Measurements from ENCODE around the gene NRTN.

NRTN gene

GRCh38 chr19:5789886-5790558 is 14.8 kb upstream of the NRTN start:
- in situ Hi-C loops (cut with HindIII; ENCODE audit: low sequenced_read_pairs): no loop called here

GRCh38 chr19:5790559-5791520 is 14.0 kb upstream of the NRTN start, which contains the start of gene DUS3L:
DUS3L (minus strand) TSS chr19:5791163; CDS start chr19:5791141, 22 bp downstream.
- in situ Hi-C loops (cut with HindIII; ENCODE audit: low sequenced_read_pairs): no loop called here

GRCh38 chr19:5792224-5792623 is 12.6 kb upstream of the NRTN start:
- in situ Hi-C loops (cut with HindIII; ENCODE audit: low sequenced_read_pairs): no loop called here

DNA sequence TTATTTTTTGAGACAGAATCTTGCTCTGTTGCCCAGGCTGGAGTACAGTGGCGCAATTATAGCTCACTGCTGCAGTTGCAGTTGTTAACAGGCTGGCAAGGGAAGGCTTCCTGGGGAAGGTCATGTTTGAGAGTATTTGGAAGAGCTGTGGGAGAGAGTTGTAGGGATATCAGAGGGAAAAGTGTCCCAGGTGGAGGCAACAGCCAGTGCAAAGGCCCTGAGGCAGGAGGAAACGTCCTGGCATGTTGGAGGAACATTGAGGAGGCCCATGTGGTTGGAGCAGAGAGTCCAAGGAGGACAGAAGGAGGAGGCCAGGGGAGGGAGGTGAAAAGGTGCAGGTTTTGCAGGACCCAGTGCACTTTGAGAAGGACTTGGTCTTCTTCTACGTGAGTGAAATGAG is 11.7 kb upstream of the NRTN start:
- in situ Hi-C loops (cut with HindIII; ENCODE audit: low sequenced_read_pairs): no loop called here

DNA sequence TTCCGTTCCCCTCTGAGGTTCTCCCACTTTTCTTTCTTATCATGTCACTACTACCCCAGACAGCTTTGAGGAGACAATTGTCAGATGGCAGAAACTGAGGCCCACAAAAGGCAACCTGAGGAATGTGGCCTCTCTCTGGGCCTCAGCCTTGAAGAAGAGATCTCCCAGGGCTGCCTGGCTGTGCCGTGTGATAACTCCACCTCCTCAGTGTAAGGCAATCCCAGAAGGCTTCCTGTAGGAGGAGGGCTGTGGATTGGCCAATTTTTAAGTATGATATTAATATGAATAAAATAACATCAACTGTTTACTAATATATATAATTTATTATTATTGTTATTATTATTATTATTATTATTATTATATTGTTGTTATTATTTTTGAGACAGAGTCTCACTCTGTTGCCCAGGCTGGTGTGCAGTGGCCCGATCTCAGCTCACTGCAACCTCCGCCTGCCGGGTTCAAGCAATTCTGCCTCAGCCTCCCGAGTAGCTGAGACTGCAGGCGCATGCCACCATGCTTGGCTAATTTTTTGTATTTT is 9.4 kb upstream of the NRTN start:
- in situ Hi-C loops (cut with HindIII; ENCODE audit: low sequenced_read_pairs): no loop called here

DNA sequence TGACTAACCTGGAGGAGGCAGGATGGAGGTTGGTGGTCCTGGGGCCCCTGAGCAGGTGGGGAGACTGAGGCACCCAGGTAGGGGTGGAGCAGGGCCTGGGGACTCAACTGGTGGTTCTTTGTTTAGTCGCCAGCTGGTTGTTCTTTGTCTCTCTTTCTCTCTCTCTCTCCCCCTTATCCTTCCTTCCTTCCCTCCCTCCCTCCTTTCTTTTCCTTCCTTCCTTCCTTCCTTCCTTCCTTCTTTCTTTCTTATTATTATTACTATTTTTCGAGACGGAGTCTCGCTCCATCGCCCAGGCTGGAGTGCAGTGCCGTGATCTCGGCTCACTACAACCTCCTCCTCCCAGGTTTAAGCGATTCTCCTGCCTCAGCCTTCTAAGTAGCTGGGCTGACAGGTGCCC is 6.6 kb upstream of the NRTN start:
- in situ Hi-C loops (cut with HindIII; ENCODE audit: low sequenced_read_pairs): no loop called here

GRCh38 chr19:5799247-5800241 is 5.3 kb upstream of the NRTN start:
- in situ Hi-C loops (cut with HindIII; ENCODE audit: low sequenced_read_pairs): no loop called here

DNA sequence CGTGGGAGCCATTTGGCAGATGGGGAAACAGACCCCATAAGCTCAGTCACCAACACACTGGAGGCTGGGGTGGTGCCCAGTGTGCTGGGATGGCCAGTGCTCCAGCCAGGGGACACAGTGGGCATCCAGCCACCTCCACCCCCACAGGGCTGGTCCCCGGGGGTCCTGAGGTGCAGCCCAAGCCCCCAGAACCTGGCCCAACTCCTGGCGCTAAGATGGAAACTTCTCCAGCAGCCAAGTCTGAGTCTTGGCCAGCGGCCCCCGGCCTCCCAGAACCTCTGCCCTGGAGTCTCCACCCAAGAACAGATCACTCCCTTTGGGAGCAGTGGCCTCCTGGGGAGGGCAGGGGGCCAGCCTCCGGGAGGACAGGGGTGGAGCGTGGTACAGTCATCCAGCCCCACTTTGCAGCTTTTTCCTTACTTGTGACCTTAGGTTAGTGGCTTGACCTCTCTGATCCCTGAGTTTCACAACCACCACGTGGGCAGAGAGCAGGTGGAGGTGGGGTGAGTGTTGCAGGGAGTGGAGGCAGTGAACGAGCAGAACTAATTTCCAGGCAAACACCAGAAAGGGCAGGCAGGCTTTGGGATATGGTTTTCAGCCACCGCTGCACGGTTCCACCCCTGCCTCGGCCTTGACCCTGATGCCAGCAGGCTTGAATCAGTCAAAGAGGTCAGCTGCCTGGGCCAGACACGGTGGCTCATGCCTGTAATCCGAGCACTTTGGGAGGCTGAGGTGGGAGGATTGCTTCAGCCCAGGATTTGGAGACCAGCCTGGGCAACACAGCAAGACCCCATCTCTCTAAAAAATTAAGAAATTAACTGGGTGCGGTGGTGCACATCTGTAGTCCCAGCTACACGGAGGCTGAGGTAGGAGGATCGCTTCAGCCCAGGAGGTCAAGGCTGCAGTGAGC is 4.3 kb upstream of the NRTN start:
- in situ Hi-C loops (cut with HindIII; ENCODE audit: low sequenced_read_pairs): no loop called here

GRCh38 chr19:5801796-5802619 is 2.9 kb upstream of the NRTN start:
- in situ Hi-C loops (cut with HindIII; ENCODE audit: low sequenced_read_pairs): no loop called here

DNA sequence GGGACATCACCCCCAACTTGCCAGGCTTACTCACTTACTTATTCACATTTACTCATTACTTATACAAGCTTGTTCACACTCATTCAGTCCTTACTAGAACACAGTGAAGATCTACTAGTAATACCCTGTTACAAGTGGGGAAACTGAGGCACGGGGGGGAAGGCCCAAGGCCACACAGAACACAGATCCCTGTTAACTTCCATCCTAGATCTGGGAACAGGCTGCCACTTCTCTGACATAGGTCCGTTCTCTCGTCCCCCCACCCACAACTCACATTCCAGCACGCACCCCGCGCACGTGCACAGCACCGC is 1.5 kb upstream of the NRTN start:
- in situ Hi-C loops (cut with HindIII; ENCODE audit: low sequenced_read_pairs): no loop called here

DNA sequence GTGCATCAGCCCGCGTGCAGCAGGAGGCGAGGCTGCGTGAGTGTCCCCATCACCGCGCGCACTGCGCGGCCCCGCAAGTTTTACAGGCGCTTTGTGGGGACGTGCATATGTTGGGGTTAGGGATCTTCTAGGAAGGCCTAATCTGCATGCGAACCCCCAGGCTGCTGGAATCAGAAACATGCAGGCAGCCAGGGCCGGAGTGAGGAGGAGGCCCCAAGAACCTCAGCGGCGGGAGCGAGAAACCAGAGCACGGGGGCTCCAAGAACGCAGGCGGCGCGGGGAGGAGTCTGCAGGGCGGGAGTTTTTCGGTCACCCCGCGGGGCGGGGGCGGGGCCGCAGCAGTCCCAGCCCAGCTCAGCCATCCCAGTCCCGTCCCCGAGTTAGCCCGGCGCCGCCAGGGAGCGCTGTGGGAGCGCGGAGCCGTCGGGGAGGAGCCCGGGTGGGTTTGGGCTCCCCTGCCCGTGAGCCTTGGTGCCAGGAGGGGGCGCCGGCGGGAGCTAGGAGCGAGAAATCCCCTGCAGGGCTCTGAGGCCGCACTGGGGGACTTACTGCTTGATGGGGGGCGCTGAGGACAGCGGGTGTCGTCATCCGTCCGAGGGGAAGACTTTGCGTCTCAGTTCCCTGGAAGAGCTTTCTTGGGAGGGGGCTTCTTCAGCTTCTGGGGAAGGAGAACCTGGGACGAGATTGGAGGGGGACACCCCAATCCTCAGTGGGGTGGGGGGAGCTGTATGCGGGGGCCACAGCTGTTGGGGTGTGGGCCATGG is 933 bp upstream of the NRTN start:
- in situ Hi-C loops (cut with HindIII; ENCODE audit: low sequenced_read_pairs): no loop called here

- in situ Hi-C loops (cut with HindIII; ENCODE audit: low sequenced_read_pairs): no loop called here
Measured at GRCh38 chr19:5805462-5806132, 730 bp downstream of the NRTN start.

DNA sequence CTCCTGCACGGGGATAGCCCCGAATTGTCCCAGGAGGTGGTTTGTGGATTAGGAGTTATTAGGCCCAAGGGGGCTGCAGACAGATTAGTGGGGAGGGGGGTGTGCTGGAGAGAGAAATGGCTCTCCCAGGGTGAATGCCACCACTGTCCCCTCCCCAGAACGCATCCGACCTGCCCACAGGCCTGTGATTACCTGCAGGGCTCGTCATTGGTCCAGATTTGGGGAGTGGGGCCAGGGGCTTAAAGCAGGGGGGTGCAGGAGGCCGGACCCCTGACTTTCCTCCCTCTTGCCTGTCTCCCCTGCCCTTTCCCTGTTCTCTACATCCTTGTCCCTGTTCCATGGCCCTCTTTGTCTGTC is 1.2 kb downstream of the NRTN start:
- in situ Hi-C loops (cut with HindIII; ENCODE audit: low sequenced_read_pairs): no loop called here

GRCh38 chr19:5806905-5807304 is 2.0 kb downstream of the NRTN start:
- in situ Hi-C loops (cut with HindIII; ENCODE audit: low sequenced_read_pairs): no loop called here

- in situ Hi-C loops (cut with HindIII; ENCODE audit: low sequenced_read_pairs): no loop called here
Measured at GRCh38 chr19:5808120-5808816, 3.4 kb downstream of the NRTN start.

DNA sequence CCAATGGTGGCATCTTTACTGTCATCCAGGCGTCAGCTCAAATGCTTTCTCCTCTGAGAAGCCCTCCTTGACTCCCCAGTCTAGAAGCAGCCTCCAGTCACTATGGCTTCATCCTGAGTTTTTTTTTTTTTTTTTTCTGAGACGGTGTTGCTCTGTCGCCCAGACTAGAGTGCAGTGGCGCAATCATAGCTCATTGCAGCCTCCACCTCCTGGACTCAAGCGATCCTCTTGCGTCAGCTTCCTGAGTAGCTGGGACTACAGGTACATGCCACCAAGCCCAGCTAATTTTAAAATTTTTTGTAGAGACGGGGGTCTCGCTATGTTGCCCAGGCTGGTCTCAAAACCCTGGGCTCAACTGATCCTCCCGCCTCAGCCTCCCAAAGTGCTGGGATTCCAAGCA is 4.2 kb downstream of the NRTN start:
- in situ Hi-C loops (cut with HindIII; ENCODE audit: low sequenced_read_pairs): no loop called here

GRCh38 chr19:5809469-5809868 is 4.6 kb downstream of the NRTN start:
- in situ Hi-C loops (cut with HindIII; ENCODE audit: low sequenced_read_pairs): no loop called here

All from DLD1 (cell line).